NCI-H2029 (cell line): ENCODE measurements around the gene HDAC8.
"Not testable (repeated sequence)": the region's sequence is repeated elsewhere in the genome, so short reads cannot be mapped to it uniquely, and the experiment has no call there.

Source experiments
- DNase-seq: peaks from one replicate; lab custom pipeline; 2025; lab: John Stamatoyannopoulos, UW

Gene HDAC8

DNA sequence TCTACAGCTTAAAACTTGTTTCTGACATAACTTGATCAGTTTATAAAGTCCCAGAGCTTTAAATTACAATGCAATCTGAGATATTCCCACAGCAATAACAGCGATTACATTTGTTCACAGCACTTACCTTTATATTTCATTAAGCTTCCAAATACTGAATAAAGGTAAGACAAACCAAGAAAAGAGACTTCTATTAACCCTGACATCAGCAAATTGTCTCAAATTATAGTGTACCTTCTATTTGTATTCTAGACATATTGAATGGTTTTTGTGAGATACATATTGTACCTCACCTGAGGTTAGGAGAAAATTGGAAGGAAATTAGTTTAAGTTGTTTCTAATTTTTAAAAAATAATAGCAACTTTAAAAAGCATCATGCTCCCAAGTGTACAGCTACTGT is 111.9 kb downstream of the HDAC8 start:
- DNase-seq, result no peak

GRCh38 chrX:72449034-72449433 is 123.6 kb downstream of the HDAC8 start:
- not testable (repeated sequence) for DNase-seq

DNA sequence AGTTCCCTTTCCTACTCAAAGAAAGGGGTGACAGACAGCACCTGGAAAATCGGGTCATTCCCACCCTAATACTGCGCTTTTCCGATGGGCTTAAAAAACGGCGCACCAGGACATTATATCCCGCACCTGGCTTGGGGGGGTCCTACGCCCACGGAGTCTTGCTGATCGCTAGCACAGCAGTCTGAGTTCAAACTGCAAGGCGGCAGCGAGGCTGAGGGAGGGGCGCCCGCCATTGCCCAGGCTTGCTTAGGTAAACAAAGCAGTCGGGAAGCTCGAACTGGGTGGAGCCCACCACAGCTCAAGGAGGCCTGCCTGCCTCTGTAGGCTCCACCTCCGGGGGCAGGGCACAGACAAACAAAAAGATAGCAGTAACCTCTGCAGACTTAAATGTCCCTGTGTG is 131.9 kb downstream of the HDAC8 start:
- not testable (repeated sequence) for DNase-seq

- no peak for DNase-seq
Observed at GRCh38 chrX:72436010-72436409, 136.6 kb downstream of the HDAC8 start.

- DNase-seq, result no peak
Observed at GRCh38 chrX:72430405-72430968, 142.2 kb downstream of the HDAC8 start.

GRCh38 chrX:72421797-72422196 is 150.8 kb downstream of the HDAC8 start:
- no peak for DNase-seq

- DNase-seq, result no peak
Observed at GRCh38 chrX:72409993-72410392, 162.7 kb downstream of the HDAC8 start.

DNA sequence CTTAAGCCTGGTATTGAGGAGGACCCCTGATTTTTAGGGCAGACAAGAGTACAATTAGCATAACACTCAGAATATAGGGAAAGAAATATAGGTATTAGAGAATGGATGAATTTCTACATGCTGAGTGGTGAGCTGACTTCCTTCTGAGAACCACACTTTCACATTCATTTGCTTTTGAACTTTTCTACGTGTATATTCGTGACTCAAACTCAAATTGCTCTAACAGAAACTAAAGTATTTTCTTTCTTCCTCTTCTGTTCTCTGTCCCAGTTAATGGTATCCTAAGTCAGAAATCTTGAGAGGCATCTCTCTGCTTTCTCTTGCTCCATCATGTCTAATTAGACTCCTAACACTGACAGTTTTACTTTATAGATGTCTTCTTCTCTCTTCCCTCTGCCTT is 163.8 kb downstream of the HDAC8 start:
- no peak for DNase-seq

GRCh38 chrX:72405136-72405535 is 167.5 kb downstream of the HDAC8 start:
- not testable (repeated sequence) for DNase-seq

- DNase-seq, result no peak
Observed at GRCh38 chrX:72402614-72403013, 170.0 kb downstream of the HDAC8 start.

DNA sequence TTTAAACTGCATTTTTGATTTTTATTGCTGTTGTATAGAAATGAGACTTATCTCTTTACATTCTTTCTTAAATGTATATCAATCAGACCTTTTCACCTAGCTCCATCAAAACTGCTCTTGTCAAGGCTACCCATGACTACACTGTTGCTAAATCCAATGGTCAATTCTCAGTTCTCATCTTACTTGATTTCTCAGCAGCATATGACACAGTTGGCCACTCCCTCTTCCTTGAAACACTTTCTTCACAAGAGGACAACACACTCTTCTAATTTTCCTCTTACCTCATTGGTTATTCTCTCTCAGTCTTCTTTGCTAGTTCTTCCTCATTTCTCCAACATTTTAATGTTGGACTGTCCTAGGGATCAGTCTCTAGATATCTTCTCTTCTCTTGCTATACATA is 172.8 kb downstream of the HDAC8 start:
- no peak for DNase-seq

DNA sequence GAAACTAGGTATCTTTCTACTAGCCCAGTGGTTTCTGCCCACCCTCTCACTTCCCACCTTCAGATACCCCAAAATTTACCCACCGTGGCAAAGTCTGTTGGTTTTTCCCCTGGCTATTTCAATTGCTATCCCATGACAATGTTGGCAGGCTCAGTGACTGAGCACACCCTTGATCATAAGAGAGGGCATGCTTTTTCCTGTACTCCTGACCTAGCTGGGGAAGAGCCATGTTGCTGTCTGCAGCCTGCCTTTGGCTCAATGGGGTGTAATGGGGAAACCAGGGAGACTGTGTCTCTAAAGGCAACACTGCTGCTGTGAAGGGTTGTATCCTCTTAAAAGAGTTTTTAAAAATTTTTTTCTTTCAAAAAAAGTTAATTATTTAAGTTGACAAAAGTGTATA is 176.5 kb downstream of the HDAC8 start:
- DNase-seq, result no peak

DNA sequence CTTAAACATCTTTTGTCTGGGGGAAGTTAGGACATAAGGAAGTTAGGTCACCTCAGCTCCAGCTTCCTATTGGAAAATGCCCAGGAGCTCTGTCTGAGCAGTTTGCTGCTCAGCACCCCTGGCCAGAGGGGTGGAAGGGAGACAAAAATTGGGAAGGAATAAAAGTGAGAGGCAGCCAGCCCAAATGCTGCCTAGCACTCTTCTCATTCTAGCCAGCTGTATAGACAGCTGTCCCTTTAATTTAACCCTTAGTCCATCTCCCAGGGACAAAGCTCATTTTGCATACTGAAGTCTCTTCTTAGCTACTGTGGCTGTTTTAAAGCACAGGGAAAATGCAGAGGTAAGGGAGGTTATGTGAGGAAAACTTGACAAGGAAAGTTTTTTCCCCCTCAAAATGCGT is 177.4 kb downstream of the HDAC8 start:
- DNase-seq, result no peak

DNA sequence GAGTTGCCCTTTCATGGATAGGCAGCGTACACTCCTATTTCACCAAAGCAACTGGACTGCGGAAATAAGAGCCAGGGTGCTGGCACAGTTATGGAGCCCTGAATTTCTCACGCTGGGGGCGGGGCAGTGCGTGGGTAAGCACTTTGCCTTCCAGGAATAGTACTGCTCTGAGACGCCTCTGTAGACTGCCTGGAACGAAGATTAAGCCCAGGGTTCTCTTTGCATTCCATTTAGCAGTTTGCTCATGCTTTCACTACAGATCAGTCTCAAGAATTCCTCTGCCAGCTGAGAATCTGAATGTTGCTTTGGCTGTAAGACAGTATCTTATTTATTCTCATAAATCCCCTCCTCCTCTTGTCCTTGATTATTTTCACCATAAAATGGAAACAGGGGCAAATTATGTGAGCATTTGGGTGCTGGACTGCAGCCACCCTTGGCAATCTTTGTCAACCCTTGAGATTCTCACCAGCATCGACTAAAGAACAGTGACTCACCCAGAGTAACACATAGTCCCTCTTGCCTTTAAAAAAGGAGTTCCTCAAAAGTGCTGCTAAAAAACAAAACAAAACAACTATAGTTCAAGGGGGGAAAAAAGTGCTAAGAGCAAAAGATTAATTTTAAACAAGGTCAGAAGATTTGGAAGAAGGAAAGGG is 178.0 kb downstream of the HDAC8 start:
- no peak for DNase-seq

GRCh38 chrX:72393836-72394517 is 178.7 kb downstream of the HDAC8 start:
- DNase-seq, result no peak

GRCh38 chrX:72392816-72393800 is 179.5 kb downstream of the HDAC8 start:
- no peak for DNase-seq

GRCh38 chrX:72392042-72392441 is 180.6 kb downstream of the HDAC8 start:
- no peak for DNase-seq

GRCh38 chrX:72387247-72387646 is 185.4 kb downstream of the HDAC8 start:
- no peak for DNase-seq

DNA sequence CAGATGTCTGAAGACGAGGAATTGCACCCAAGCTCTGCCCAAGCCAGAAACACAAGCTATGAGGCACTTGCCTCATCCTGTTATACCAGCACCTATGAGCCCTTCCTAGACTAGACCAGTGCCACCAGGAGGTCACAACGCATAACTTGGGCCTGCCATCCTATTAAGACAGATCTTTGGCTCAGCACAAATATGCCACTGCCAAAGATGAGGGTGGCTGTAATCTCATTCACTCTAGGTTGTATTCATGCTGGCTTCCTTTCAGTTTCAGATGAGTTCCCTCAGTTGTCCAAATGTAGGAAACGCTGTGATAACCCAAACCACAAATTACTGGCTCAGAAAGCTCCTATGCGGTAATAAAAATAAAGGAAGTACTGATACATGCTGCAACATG is 190.4 kb downstream of the HDAC8 start:
- no peak for DNase-seq

DNA sequence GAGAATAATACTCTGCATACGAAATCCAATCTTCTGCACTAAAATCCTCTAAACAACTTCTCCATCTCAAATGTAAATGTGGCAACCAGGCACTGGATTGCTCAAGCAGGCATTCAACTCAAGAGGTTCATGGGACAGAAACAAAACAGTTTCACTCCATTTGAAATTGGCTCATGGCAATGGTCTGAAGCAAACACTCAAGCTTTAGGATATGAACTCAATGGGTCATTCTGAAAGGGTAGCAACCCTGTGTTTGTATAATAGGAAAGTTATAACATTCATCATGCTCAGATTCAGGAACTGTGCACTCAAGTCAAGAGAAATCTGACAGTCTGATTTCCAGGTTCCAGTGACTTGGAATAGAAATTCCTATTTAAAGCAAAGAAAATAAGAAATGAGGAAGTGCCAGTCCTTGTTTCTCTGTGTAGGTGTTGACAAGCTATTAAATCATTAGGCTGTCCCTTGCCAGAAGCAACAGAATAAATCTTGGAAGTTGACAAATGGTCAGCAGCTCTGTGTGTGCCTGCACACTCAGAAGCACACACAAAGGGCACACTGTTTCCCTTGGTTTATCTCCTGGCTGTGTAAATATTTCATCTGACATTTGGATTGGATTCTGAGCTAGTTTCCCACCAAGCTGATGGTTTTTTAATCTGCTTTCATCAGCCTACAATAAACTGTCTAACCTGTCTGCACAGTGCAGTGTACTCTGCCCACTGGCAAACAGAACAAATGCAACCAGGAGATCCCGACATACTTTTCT is 191.0 kb downstream of the HDAC8 start:
- no peak for DNase-seq

GRCh38 chrX:72376124-72376523 is 196.5 kb downstream of the HDAC8 start:
- no peak for DNase-seq

- DNase-seq, result no peak
Observed at GRCh38 chrX:72373136-72373535, 199.5 kb downstream of the HDAC8 start.
